Measurements from ENCODE around the gene TEF. TPM values are rescaled to one million over a fixed set of nuclear protein-coding genes. Genes with fewer than 3 reads are reported as not detected.
A peak's percentile ranks its signal among the peaks of the same experiment; 100 is the strongest.

The TEF gene
- total and polyA plus RNA-seq, 5 donors from 2014 or later: 4.6 to 9.4 (median 5.4) TPM

GRCh38 chr22:41415554-41415953 is 33.8 kb downstream of the TEF start:
- Histone ChIP-seq H3K4me3 (ENCODE audit: low read depth, low read length) (peak overlapping the region; percentile 32), H3K27ac (ENCODE audit: insufficient read depth, low read length, poor library complexity, severe bottlenecking) (no peak overlapping the region), H3K27me3 (ENCODE audit: control insufficient read depth, insufficient read depth, low read length) (no peaks in the 10 kb centered on the region), H3K4me1 (ENCODE audit: control insufficient read depth, insufficient read depth, low read length, poor library complexity, severe bottlenecking) (peaks cover 33% of the 10 kb centered on the region), H3K9me3 (ENCODE audit: control insufficient read depth in 2 of 2, low read length in 2 of 2) (no peaks in the 10 kb centered on the region), H3K36me3 (ENCODE audit: control insufficient read depth, insufficient read depth, low read length) (no peaks in the 10 kb centered on the region)
- Mint-ChIP-seq H3K4me1 (peaks cover 5 to 57% (median 12%) of the 10 kb centered on the region in 4 donors), H3K4me3 (peak overlapping the region; percentile 51 to 99 (median 96)), H3K9me3 (no peaks in the 10 kb centered on the region), H3K27me3 (no peaks in the 10 kb centered on the region), H3K27ac (peak overlapping the region in 1 of 3 donors; percentile 100), H3K36me3 (no peaks in the 10 kb centered on the region)
- no peak for ATAC-seq (ENCODE audit: low read depth in 2 of 2)
- DNase-seq: no peak

GRCh38 chr22:41417622-41418390 is 36.1 kb downstream of the TEF start:
- H3K9me3 Mint-ChIP-seq: no peaks in the 10 kb centered on the region
- Histone ChIP-seq H3K27ac (ENCODE audit: insufficient read depth, low read length, poor library complexity, severe bottlenecking) (no peak overlapping the region), H3K4me1 (ENCODE audit: control insufficient read depth, insufficient read depth, low read length, poor library complexity, severe bottlenecking) (peaks cover 24% of the 10 kb centered on the region), H3K36me3 (ENCODE audit: control insufficient read depth, insufficient read depth, low read length) (peaks cover 2% of the 10 kb centered on the region), H3K9me3 (ENCODE audit: control insufficient read depth in 2 of 2, low read length in 2 of 2) (no peaks in the 10 kb centered on the region), H3K27me3 (ENCODE audit: control insufficient read depth, insufficient read depth, low read length) (no peaks in the 10 kb centered on the region), H3K4me3 (ENCODE audit: low read depth, low read length) (no peak overlapping the region)
- peak overlapping the region in 1 of 3 donors; percentile 38 for H3K27ac Mint-ChIP-seq
- no peaks in the 10 kb centered on the region for H3K36me3 Mint-ChIP-seq
- ATAC-seq (ENCODE audit: low read depth in 2 of 2): no peak
- no peak overlapping the region for H3K4me3 Mint-ChIP-seq
- H3K4me1 Mint-ChIP-seq: peaks cover 0 to 42% (median 6%) of the 10 kb centered on the region in 4 donors
- H3K27me3 Mint-ChIP-seq: no peaks in the 10 kb centered on the region
- no peak for DNase-seq

GRCh38 chr22:41418717-41419116 is 37.0 kb downstream of the TEF start:
- H3K36me3 ChIP-seq (ENCODE audit: control insufficient read depth, insufficient read depth, low read length): peaks cover 9% of the 10 kb centered on the region
- no peak overlapping the region for H3K27ac ChIP-seq (ENCODE audit: insufficient read depth, low read length, poor library complexity, severe bottlenecking)
- no peaks in the 10 kb centered on the region for H3K9me3 ChIP-seq (ENCODE audit: control insufficient read depth in 2 of 2, low read length in 2 of 2)
- H3K27me3 ChIP-seq (ENCODE audit: control insufficient read depth, insufficient read depth, low read length): no peaks in the 10 kb centered on the region
- H3K36me3 Mint-ChIP-seq: no peaks in the 10 kb centered on the region
- peaks cover 0 to 37% (median 6%) of the 10 kb centered on the region in 4 donors for H3K4me1 Mint-ChIP-seq
- no peak for ATAC-seq (ENCODE audit: low read depth in 2 of 2)
- H3K27ac Mint-ChIP-seq: peak overlapping the region in 1 of 3 donors; percentile 38
- H3K4me1 ChIP-seq (ENCODE audit: control insufficient read depth, insufficient read depth, low read length, poor library complexity, severe bottlenecking): peaks cover 22% of the 10 kb centered on the region
- no peak for DNase-seq
- H3K9me3 Mint-ChIP-seq: peaks cover 0 to 1% (median 0%) of the 10 kb centered on the region in 7 donors
- H3K4me3 ChIP-seq (ENCODE audit: low read depth, low read length): no peak overlapping the region
- H3K4me3 Mint-ChIP-seq: no peak overlapping the region
- H3K27me3 Mint-ChIP-seq: no peaks in the 10 kb centered on the region

- no peak overlapping the region for H3K27ac ChIP-seq (ENCODE audit: insufficient read depth, low read length, poor library complexity, severe bottlenecking)
- H3K4me3 Mint-ChIP-seq: peak overlapping the region in 3 of 4 donors; percentile 23 to 58 (median 39)
These were observed 44.1 kb downstream of the TEF start for GRCh38 chr22:41425660-41426365.

GRCh38 chr22:41429232-41429950 is 47.6 kb downstream of the TEF start:
- DNase-seq (no peak), ATAC-seq (ENCODE audit: low read depth in 2 of 2) (no peak)
- H3K4me3 ChIP-seq (ENCODE audit: low read depth, low read length): no peak overlapping the region
- peaks cover 7% of the 10 kb centered on the region for H3K4me1 ChIP-seq (ENCODE audit: control insufficient read depth, insufficient read depth, low read length, poor library complexity, severe bottlenecking)
- H3K9me3 ChIP-seq (ENCODE audit: control insufficient read depth in 2 of 2, low read length in 2 of 2): no peaks in the 10 kb centered on the region
- H3K27ac ChIP-seq (ENCODE audit: insufficient read depth, low read length, poor library complexity, severe bottlenecking): no peak overlapping the region
- H3K27me3 ChIP-seq (ENCODE audit: control insufficient read depth, insufficient read depth, low read length): no peaks in the 10 kb centered on the region
- H3K27ac Mint-ChIP-seq: no peak overlapping the region
- H3K4me1 Mint-ChIP-seq: peaks cover 7 to 19% (median 14%) of the 10 kb centered on the region in 4 donors
- H3K36me3 Mint-ChIP-seq: peaks cover 4% of the 10 kb centered on the region
- no peaks in the 10 kb centered on the region for H3K9me3 Mint-ChIP-seq
- H3K4me3 Mint-ChIP-seq: no peak overlapping the region
- peaks cover 28% of the 10 kb centered on the region for H3K36me3 ChIP-seq (ENCODE audit: control insufficient read depth, insufficient read depth, low read length)
- no peaks in the 10 kb centered on the region for H3K27me3 Mint-ChIP-seq

More at GRCh38 chr22:41425660-41426365, 44.1 kb downstream of the TEF start:
- Histone ChIP-seq H3K27me3 (ENCODE audit: control insufficient read depth, insufficient read depth, low read length) (no peaks in the 10 kb centered on the region), H3K36me3 (ENCODE audit: control insufficient read depth, insufficient read depth, low read length) (peaks cover 21% of the 10 kb centered on the region), H3K9me3 (ENCODE audit: control insufficient read depth in 2 of 2, low read length in 2 of 2) (no peaks in the 10 kb centered on the region), H3K4me1 (ENCODE audit: control insufficient read depth, insufficient read depth, low read length, poor library complexity, severe bottlenecking) (peaks cover 7% of the 10 kb centered on the region), H3K4me3 (ENCODE audit: low read depth, low read length) (no peak overlapping the region)
- DNase-seq (peak in 1 of 3 donors; percentile 80), ATAC-seq (ENCODE audit: low read depth in 2 of 2) (peak; percentile 37 to 58)
- H3K27me3 Mint-ChIP-seq: no peaks in the 10 kb centered on the region
- H3K36me3 Mint-ChIP-seq: peaks cover 4% of the 10 kb centered on the region
- H3K27ac Mint-ChIP-seq: peak overlapping the region in 2 of 3 donors; percentile 72 to 79
- H3K9me3 Mint-ChIP-seq: peaks cover 0 to 1% (median 0%) of the 10 kb centered on the region in 7 donors
- peaks cover 7 to 17% (median 12%) of the 10 kb centered on the region in 4 donors for H3K4me1 Mint-ChIP-seq

- Histone ChIP-seq H3K4me3 (ENCODE audit: low read depth, low read length) (no peak overlapping the region), H3K36me3 (ENCODE audit: control insufficient read depth, insufficient read depth, low read length) (peaks cover 28% of the 10 kb centered on the region), H3K4me1 (ENCODE audit: control insufficient read depth, insufficient read depth, low read length, poor library complexity, severe bottlenecking) (peaks cover 7% of the 10 kb centered on the region), H3K27me3 (ENCODE audit: control insufficient read depth, insufficient read depth, low read length) (no peaks in the 10 kb centered on the region), H3K27ac (ENCODE audit: insufficient read depth, low read length, poor library complexity, severe bottlenecking) (no peak overlapping the region), H3K9me3 (ENCODE audit: control insufficient read depth in 2 of 2, low read length in 2 of 2) (no peaks in the 10 kb centered on the region)
- no peak for ATAC-seq (ENCODE audit: low read depth in 2 of 2)
- no peak overlapping the region for H3K27ac Mint-ChIP-seq
- no peak overlapping the region for H3K4me3 Mint-ChIP-seq
- H3K36me3 Mint-ChIP-seq: peaks cover 4% of the 10 kb centered on the region
- H3K9me3 Mint-ChIP-seq: no peaks in the 10 kb centered on the region
- peaks cover 7 to 19% (median 14%) of the 10 kb centered on the region in 4 donors for H3K4me1 Mint-ChIP-seq
- DNase-seq: no peak
- H3K27me3 Mint-ChIP-seq: no peaks in the 10 kb centered on the region
These were observed 48.2 kb downstream of the TEF start for GRCh38 chr22:41429951-41430332.

GRCh38 chr22:41431656-41432055 is 49.9 kb downstream of the TEF start:
- Histone ChIP-seq H3K9me3 (ENCODE audit: control insufficient read depth in 2 of 2, low read length in 2 of 2) (no peaks in the 10 kb centered on the region), H3K27ac (ENCODE audit: insufficient read depth, low read length, poor library complexity, severe bottlenecking) (no peak overlapping the region), H3K4me3 (ENCODE audit: low read depth, low read length) (no peak overlapping the region), H3K27me3 (ENCODE audit: control insufficient read depth, insufficient read depth, low read length) (no peaks in the 10 kb centered on the region), H3K4me1 (ENCODE audit: control insufficient read depth, insufficient read depth, low read length, poor library complexity, severe bottlenecking) (no peaks in the 10 kb centered on the region), H3K36me3 (ENCODE audit: control insufficient read depth, insufficient read depth, low read length) (peaks cover 42% of the 10 kb centered on the region)
- Mint-ChIP-seq H3K27ac (peak overlapping the region; percentile 18 to 85 (median 31)), H3K36me3 (peaks cover 16% of the 10 kb centered on the region), H3K9me3 (no peaks in the 10 kb centered on the region), H3K4me1 (peaks cover 0 to 9% (median 8%) of the 10 kb centered on the region in 4 donors), H3K4me3 (no peak overlapping the region), H3K27me3 (no peaks in the 10 kb centered on the region)
- DNase-seq (no peak), ATAC-seq (ENCODE audit: low read depth in 2 of 2) (no peak)

Measured in CD4-positive, CD25-positive, alpha-beta regulatory T cell (primary cell).